Heart right ventricle (tissue), 16 donors: ENCODE data around the gene DOCK10. TPM values are rescaled to one million over a fixed set of nuclear protein-coding genes. Genes with fewer than 3 reads are reported as not detected.
A peak's percentile ranks its signal among the peaks of the same experiment; 100 is the strongest.
"Not testable (repeated sequence)": the region's sequence is repeated elsewhere in the genome, so short reads cannot be mapped to it uniquely, and the experiment has no call there.

Experiments used
- ATAC-seq, 8 donors: fragments of 200-7000 bp; cut with Tn5 transposase; one replicate each; pipeline ENCODE4 v1.9.1; 2020; ENCODE audit warnings: mild to moderate bottlenecking in 8 of 8, moderate library complexity in 8 of 8, moderate number of reproducible peaks in 1 of 8
- DNase-seq, 2 donors: peaks; one replicate each; pipeline ENCODE4 v3.0.0-alpha.2; 2020
- H3K27ac ChIP-seq, 10 donors: fragments of 200-600 bp; sonication (generic) in 2 of 10; one replicate each; pipeline versions ENCODE4 v1.5.0 to v1.8.0; 2020 to 2022; ENCODE audit warnings: mild to moderate bottlenecking in 3 of 10
- H3K27me3 ChIP-seq, 7 donors: fragments of 200-600 bp; one replicate each; pipeline ENCODE4 v1.8.0; 2021 to 2022; ENCODE audit warnings: mild to moderate bottlenecking in 2 of 7
- H3K36me3 ChIP-seq, 9 donors: fragments of 200-600 bp; sonication (generic) in 1 of 9; one replicate each; pipeline versions ENCODE4 v1.5.0 to v1.8.0; 2020 to 2022; ENCODE audit warnings: mild to moderate bottlenecking in 2 of 9
- H3K4me1 ChIP-seq, 9 donors: fragments of 200-600 bp; sonication (generic) in 1 of 9; one replicate each; pipeline versions ENCODE4 v1.5.0 to v1.8.0; 2020 to 2022; ENCODE audit warnings: mild to moderate bottlenecking in 4 of 9
- H3K4me3 ChIP-seq, 10 donors: fragments of 200-600 bp; sonication (generic) in 2 of 10; one replicate each; pipeline versions ENCODE4 v1.5.0 to v1.8.0; 2020 to 2022; ENCODE audit warnings: mild to moderate bottlenecking in 7 of 10, moderate library complexity in 2 of 10
- H3K9me3 ChIP-seq, 11 donors: fragments of 200-600 bp in 10 of 11; sonication (generic) in 2 of 11; one replicate each; pipeline versions ENCODE4 v1.5.0 to v1.8.0; 2013 to 2022; ENCODE audit warnings: mild to moderate bottlenecking in 2 of 11, control low read depth in 1 of 11, moderate library complexity in 1 of 11
- WGBS, 2 donors: extraction: QIAGEN DNeasy Blood & Tissue Kit; methylation state at CpG; one replicate each; pipeline ENCODE4 v1.1.7; 2013; ENCODE audit warnings: inconsistent platforms in 1 of 2; 5-methylcytosine and 5-hydroxymethylcytosine counted together
- intact Hi-C, 10 donors: fragments of 100-400 bp; cut with DNase I; formaldehyde crosslinking; loops; one replicate each; pipeline versions ENCODE4 v1.11.1 to v1.14.2; 2022
- polyA plus RNA-seq, 2 donors: library from polyadenylated mRNA; stranded (reverse); fragments of 200-250 nt; gene quantifications; one replicate each; pipeline ENCODE4 v1.2.3, GENCODE V29; 2013
- total RNA-seq, 10 donors: library from RNA; stranded (reverse); fragmentation: NEBNext Ultra II Directional in 3 of 10; extraction: Animal tissue kit (Norgen Biotek cat#: 25700) in 3 of 10; gene quantifications; one replicate each; pipeline versions ENCODE4 v1.2.1 to v1.2.4, GENCODE V29; 2021 to 2023
- TF ChIP-seq, protein P1 (sequence below), 9 donors: fragments of 200-600 bp; sonication (generic) in 2 of 9; IDR thresholded peaks; one replicate each; pipeline versions ENCODE4 v1.5.0 to v1.8.0; 2021 to 2022; ENCODE audit warnings: antibody characterized with exemption in 9 of 9, mild to moderate bottlenecking in 5 of 9, moderate library complexity in 1 of 9
- donor health status: Arrhythmogenic right ventricular cardiomyopathy.
- donor health status: ischemic (EF 13 %, LVEDD 7.1; RV severe dilation, severe dysfunction).
- donor health status: healthy with polysubstance abuse.
- donor health status: DM: no; HTN: yes; CAD: no.
- donor health status: DM: no; HTN: no; CAD: no.
- donor health status: ischemic (EF 25% LVEDD 6.9; RV normal size, moderate dysfunction).
- donor health status: ischemic (EF 25% LVEDD 5.7; RV mildly dilated, moderate dysfunction).
- donor health status: healthy.
- donor health status: DM: yes; HTN: yes; CAD: no.
- donor health status: Ischemic cardiomyopathy.
- donor health status: ischemic (EF 35%, LVEDD 5.7; RV mildly dilated, moderate dysfunction).
- donor health status: nonischemic (EF 11% LVEDD 7.7; RV severe dilation, severe dysfunction).
- donor health status: DM: yes; HTN: yes; CAD: no.
- donor health status: PGD.
- donor health status: ischemic (EF 29% LVEDD 5.4; RV normal size, mild dysfunction).
- donor health status: nonischemic (EF 23%, LVEDD 6.1; RV moderate dilation, normal function).

Gene DOCK10
- total and polyA plus RNA-seq, 12 donors: 0.77 to 18.9 (median 1.4) TPM

DNA sequence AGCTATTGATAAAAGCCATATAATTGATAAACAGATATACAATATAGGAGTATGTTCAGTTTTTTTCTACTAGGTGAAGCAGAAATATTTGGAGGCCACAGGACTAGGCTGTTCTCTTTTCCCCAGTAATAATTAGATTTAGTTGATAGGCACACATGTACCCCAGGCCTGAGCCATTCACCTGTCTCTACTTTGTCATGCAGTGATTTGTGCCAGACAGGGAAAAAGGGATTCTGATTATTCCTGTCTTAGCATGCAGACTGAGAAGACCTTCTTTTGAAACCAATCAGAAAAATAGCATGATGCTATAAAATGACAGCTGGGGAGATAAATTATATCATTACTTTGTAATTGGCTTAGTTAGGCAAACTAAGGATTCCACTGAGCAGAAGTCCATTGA lies 94.3 kb downstream of the DOCK10 start:
- TF ChIP-seq, protein P1, sequence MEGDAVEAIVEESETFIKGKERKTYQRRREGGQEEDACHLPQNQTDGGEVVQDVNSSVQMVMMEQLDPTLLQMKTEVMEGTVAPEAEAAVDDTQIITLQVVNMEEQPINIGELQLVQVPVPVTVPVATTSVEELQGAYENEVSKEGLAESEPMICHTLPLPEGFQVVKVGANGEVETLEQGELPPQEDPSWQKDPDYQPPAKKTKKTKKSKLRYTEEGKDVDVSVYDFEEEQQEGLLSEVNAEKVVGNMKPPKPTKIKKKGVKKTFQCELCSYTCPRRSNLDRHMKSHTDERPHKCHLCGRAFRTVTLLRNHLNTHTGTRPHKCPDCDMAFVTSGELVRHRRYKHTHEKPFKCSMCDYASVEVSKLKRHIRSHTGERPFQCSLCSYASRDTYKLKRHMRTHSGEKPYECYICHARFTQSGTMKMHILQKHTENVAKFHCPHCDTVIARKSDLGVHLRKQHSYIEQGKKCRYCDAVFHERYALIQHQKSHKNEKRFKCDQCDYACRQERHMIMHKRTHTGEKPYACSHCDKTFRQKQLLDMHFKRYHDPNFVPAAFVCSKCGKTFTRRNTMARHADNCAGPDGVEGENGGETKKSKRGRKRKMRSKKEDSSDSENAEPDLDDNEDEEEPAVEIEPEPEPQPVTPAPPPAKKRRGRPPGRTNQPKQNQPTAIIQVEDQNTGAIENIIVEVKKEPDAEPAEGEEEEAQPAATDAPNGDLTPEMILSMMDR (IDR thresholded peaks at IDR 0.05): no peak
- no peak for ATAC-seq
- intact Hi-C loops: no loop called here
- no peaks in the 10 kb centered on the region for H3K27me3 ChIP-seq
- H3K27ac ChIP-seq: peak overlapping the region in 1 of 10 donors; percentile 87
- no peak for DNase-seq
- peaks cover 0 to 81% (median 0%) of the 10 kb centered on the region in 9 donors for H3K4me1 ChIP-seq
- no peak overlapping the region for H3K4me3 ChIP-seq
- no peaks in the 10 kb centered on the region for H3K36me3 ChIP-seq
- peaks cover 0 to 2% (median 0%) of the 10 kb centered on the region in 11 donors for H3K9me3 ChIP-seq

DNA sequence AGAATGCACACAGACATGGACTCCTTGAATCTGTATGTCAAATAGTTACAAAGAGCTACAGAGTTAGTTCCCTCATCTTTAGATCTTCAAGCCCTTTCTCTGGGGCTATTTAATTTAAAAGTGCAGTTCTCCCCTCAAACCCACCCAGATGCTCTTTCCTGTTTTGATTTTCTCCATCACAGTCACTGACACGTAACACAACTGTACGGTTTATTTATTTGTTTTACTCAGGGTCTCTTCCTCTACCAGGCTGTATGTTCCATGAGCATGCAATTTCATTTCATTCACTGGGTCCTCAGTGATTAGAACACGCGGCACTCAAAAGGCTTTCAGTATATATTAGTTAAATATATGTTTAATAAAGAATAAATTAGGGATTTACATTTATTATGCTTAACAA lies 94.7 kb downstream of the DOCK10 start:
- TF ChIP-seq, protein P1 (IDR thresholded peaks at IDR 0.05): no peak
- DNase-seq: no peak
- no peaks in the 10 kb centered on the region for H3K36me3 ChIP-seq
- ATAC-seq: no peak
- peaks cover 0 to 81% (median 0%) of the 10 kb centered on the region in 9 donors for H3K4me1 ChIP-seq
- peaks cover 0 to 2% (median 0%) of the 10 kb centered on the region in 11 donors for H3K9me3 ChIP-seq
- WGBS, 2 donors: 76 to 79% methylated on average over 4 of the region's 4 CpGs
- intact Hi-C loops: no loop called here
- peak overlapping the region in 1 of 10 donors; percentile 87 for H3K27ac ChIP-seq
- no peaks in the 10 kb centered on the region for H3K27me3 ChIP-seq
- no peak overlapping the region for H3K4me3 ChIP-seq

DNA sequence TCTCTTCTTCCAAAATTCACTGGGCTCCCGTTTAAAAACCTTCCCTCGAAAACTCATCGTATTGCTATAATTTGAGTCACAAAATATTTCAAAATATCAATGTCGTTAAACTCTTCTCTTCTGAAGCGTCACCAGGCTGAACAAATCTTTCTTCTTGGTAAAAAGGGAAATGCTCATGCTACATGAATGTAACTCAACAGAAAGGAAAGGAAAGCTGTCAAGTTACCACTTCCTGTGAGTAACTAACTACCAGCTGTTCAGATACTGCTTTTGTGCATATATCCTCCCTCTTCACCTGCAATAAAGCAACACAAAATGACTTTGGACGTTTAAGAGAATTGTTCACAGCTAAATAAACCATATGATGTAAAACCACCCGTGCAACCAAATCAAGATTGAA lies 95.4 kb downstream of the DOCK10 start:
- ATAC-seq: peak in 1 of 8 donors; percentile 48
- no peaks in the 10 kb centered on the region for H3K27me3 ChIP-seq
- intact Hi-C loops: no loop called here
- H3K27ac ChIP-seq: peak overlapping the region in 1 of 10 donors; percentile 87
- H3K4me1 ChIP-seq: peaks cover 0 to 83% (median 0%) of the 10 kb centered on the region in 9 donors
- H3K4me3 ChIP-seq: peak overlapping the region in 2 of 10 donors; percentile 16 to 51
- no peak for DNase-seq
- H3K36me3 ChIP-seq: no peaks in the 10 kb centered on the region
- TF ChIP-seq, protein P1 (IDR thresholded peaks at IDR 0.05): no peak
- WGBS, 2 donors: 63 to 64% methylated on average over 7 of the region's 7 CpGs
- H3K9me3 ChIP-seq: no peaks in the 10 kb centered on the region

DNA sequence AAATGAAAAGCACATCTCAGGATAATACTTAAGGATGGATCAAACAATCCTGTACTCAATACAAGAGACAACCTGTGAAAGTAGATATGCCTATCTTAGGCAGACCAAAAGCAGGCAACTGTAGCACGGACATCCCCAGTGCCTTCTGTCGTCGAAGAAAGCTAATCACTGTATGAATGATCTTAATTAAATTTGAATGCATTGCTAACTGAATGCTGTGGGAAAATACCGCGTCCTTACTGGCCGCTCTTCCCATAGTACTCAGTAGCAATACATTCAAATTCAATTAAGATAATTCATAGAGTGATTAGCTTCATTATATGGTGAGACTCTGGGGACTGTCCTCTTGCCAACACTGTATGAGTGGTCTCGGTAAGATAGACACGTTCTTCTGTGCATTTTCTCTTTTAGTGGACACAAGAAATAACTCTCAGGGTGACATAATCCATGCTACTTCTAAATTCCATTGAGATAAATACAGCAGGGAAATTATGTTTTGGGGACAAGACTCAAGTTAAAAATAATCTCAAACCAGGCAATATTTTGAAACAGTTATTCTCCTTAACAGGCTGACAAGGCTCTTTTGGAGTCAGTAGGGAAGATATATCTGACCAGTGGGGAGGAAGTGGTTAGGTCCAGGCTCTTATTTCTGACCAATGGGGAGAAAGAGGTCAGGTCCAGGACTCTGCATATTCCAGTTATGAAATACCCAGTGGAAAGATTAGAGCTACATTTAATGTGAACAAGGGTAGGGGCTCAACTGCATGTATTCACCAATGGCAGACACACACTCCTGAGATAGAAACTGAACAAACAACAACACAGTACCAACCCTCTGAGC lies 97.3 kb downstream of the DOCK10 start:
- H3K27ac ChIP-seq: peak overlapping the region in 1 of 10 donors; percentile 87
- no peaks in the 10 kb centered on the region for H3K27me3 ChIP-seq
- no peak for DNase-seq
- H3K9me3 ChIP-seq: no peaks in the 10 kb centered on the region
- H3K36me3 ChIP-seq: no peaks in the 10 kb centered on the region
- TF ChIP-seq, protein P1 (IDR thresholded peaks at IDR 0.05): no peak
- peaks cover 0 to 79% (median 0%) of the 10 kb centered on the region in 9 donors for H3K4me1 ChIP-seq
- WGBS, 2 donors: 52 to 60% methylated on average over 8 of the region's 8 CpGs
- intact Hi-C loops: no loop called here
- ATAC-seq: peak in 7 of 8 donors; percentile 33 to 77 (median 60)
- H3K4me3 ChIP-seq: peak overlapping the region in 1 of 10 donors; percentile 51

DNA sequence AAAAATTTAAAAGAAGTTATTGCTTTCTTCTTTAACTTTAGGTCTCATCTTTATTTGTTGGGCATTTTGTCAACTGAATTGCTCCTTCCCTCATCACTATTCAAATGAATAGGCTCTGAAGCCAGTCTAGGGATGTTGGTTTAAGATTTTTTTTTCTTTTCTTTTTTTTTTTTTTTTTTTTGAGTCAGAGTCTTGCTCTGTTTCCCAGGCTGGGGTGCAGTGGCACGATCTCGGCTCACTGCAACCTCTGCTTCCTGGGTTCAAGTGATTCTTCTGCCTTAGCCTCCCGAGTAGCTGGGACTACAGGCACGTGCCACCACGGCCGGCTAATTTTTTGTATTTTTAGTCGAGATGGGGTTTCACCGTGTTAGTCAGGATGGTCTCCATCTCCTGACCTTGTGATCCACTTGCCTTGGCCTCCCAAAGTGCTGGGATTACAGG lies 98.6 kb downstream of the DOCK10 start:
- H3K4me1 ChIP-seq: peaks cover 0 to 81% (median 0%) of the 10 kb centered on the region in 9 donors
- intact Hi-C loops, H3K36me3 ChIP-seq, H3K27me3 ChIP-seq, H3K9me3 ChIP-seq, DNase-seq, ATAC-seq, H3K4me3 ChIP-seq: not testable (repeated sequence)
- peak overlapping the region in 1 of 10 donors; percentile 87 for H3K27ac ChIP-seq
- WGBS, 2 donors: 82 to 86% methylated on average over 8 of the region's 8 CpGs
